NCI-H128 (cell line): ENCODE measurements around the gene NRXN3.
A peak's percentile ranks its signal among the peaks of the same experiment; 100 is the strongest.
"Not testable (repeated sequence)": the region's sequence is repeated elsewhere in the genome, so short reads cannot be mapped to it uniquely, and the experiment has no call there.

Source experiments
- DNase-seq: peaks from one replicate; lab custom pipeline; 2025; ENCODE audit not compliant: unreplicated experiment; lab: John Stamatoyannopoulos, UW

Gene NRXN3

GRCh38 chr14:78978896-78979295, 808.7 kb downstream of the NRXN3 start:
- no peak for DNase-seq

- no peak for DNase-seq
Measured at GRCh38 chr14:78982551-78982950, 812.4 kb downstream of the NRXN3 start.

GRCh38 chr14:78983126-78983525, 813.0 kb downstream of the NRXN3 start:
- no peak for DNase-seq

- no peak for DNase-seq
Measured at GRCh38 chr14:78985668-78986381, 815.7 kb downstream of the NRXN3 start.

- no peak for DNase-seq
Measured at GRCh38 chr14:78986989-78987388, 816.8 kb downstream of the NRXN3 start.

GRCh38 chr14:78989221-78989620, 819.0 kb downstream of the NRXN3 start:
- no peak for DNase-seq

GRCh38 chr14:78992867-78993266, 822.7 kb downstream of the NRXN3 start:
- DNase-seq, result no peak

- peak; percentile 36 for DNase-seq
Measured at GRCh38 chr14:78997811-78998210, 827.6 kb downstream of the NRXN3 start.

GRCh38 chr14:79009286-79009685, 839.1 kb downstream of the NRXN3 start:
- DNase-seq, result no peak

GRCh38 chr14:79011091-79011919, 841.1 kb downstream of the NRXN3 start:
- no peak for DNase-seq

GRCh38 chr14:79011920-79012204, 841.7 kb downstream of the NRXN3 start:
- no peak for DNase-seq

GRCh38 chr14:79016828-79017505, 846.8 kb downstream of the NRXN3 start:
- DNase-seq, result no peak

GRCh38 chr14:79017561-79017960, 847.4 kb downstream of the NRXN3 start:
- DNase-seq, result no peak

- no peak for DNase-seq
Measured at GRCh38 chr14:79018836-79019235, 848.7 kb downstream of the NRXN3 start.

GRCh38 chr14:79019898-79020297, 849.7 kb downstream of the NRXN3 start:
- DNase-seq, result not testable (repeated sequence)

GRCh38 chr14:79021766-79022165, 851.6 kb downstream of the NRXN3 start:
- no peak for DNase-seq

- no peak for DNase-seq
Measured at GRCh38 chr14:79027138-79027537, 857.0 kb downstream of the NRXN3 start.

GRCh38 chr14:79028281-79028680, 858.1 kb downstream of the NRXN3 start:
- DNase-seq, result no peak

- no peak for DNase-seq
Measured at GRCh38 chr14:79036441-79036840, 866.3 kb downstream of the NRXN3 start.

GRCh38 chr14:79037106-79037505, 866.9 kb downstream of the NRXN3 start:
- no peak for DNase-seq

- no peak for DNase-seq
Measured at GRCh38 chr14:79037593-79037992, 867.4 kb downstream of the NRXN3 start.

GRCh38 chr14:79040790-79041189, 870.6 kb downstream of the NRXN3 start:
- DNase-seq, result no peak
